ENCODE results near the gene SRSF4. TPM values are rescaled to one million over a fixed set of nuclear protein-coding genes. Genes with fewer than 3 reads are reported as not detected.
A peak's percentile ranks its signal among the peaks of the same experiment; 100 is the strongest.
"Not testable (repeated sequence)": the region's sequence is repeated elsewhere in the genome, so short reads cannot be mapped to it uniquely, and the experiment has no call there.

Gene SRSF4
- polyA plus RNA-seq, 1 donor = 68.9 TPM

DNA sequence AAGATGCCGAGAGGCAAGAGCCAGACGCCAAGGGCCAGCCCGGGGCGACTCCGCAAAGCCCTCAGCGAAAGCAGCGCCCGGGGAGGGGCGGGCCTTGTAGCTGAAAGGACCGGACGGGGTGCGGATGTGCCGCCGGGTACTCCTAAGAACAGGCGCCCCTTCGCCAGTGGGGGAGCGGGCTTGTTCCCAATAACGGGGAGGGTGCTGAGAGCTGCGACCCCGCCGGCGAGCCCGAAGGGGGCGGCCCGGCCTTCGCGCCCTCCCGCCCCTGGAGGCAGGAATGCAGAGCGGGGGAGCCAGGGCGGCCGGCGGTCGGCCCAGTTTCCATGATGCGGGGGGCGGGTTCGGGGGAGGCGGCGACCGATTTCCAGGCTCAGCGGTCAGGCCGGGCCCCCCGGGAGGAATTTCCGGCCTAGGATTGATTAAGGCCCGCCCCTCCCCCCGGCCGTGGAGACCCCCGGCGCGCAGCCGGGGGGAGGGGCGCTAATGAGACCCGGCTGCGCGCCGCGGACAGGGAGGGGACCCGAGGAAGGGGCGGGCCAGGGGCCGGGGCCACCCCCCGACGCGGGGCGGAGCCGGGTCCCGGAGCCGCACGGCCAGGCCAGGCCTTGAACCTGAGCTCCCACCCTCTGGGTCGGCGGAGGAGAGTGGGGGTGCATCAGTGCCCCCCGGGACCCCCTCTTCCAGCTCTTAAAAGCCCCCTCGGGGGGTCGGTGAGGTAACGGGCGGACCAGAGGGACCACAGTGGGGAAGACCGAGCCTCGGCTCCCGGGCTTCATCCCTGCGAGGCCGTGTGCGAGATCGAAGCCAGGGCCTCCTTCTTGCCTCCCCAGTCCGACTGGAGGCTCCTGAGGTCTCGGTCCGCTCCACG is 57.1 kb downstream of the SRSF4 start:
- DNase-seq (ENCODE audit: low read depth) = peak; percentile 69

DNA sequence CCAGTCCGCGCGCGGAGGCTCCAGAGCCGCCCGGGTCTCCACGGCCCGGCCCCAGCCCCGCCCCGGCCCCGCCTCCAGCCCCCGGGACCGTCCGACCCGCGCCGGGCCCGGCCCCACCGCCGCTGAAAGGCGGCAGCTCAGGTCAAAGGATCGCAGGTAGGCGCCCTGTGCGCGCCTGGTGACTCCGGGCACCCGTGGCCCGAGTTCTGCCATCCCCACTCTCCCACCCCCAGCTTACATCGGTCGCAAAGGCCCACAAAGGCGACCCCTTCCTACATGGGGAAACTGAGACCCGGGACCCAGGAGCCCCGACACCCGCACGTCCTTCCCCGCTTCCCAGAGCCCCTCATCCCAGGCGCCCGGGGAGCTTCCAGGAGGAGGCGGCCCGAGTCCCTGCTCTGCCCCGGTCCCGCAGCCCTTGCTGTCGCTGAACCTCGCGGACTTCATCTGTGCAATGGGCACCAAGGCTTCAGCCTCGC is 57.8 kb downstream of the SRSF4 start, which contains the start of gene TMEM200B:
Gene TMEM200B, minus strand, starts transcription at position 17 of the 479 bp plus-strand sequence. CDS start 2,075 bp downstream, outside the sequence.
- DNase-seq (ENCODE audit: low read depth) = no peak

DNA sequence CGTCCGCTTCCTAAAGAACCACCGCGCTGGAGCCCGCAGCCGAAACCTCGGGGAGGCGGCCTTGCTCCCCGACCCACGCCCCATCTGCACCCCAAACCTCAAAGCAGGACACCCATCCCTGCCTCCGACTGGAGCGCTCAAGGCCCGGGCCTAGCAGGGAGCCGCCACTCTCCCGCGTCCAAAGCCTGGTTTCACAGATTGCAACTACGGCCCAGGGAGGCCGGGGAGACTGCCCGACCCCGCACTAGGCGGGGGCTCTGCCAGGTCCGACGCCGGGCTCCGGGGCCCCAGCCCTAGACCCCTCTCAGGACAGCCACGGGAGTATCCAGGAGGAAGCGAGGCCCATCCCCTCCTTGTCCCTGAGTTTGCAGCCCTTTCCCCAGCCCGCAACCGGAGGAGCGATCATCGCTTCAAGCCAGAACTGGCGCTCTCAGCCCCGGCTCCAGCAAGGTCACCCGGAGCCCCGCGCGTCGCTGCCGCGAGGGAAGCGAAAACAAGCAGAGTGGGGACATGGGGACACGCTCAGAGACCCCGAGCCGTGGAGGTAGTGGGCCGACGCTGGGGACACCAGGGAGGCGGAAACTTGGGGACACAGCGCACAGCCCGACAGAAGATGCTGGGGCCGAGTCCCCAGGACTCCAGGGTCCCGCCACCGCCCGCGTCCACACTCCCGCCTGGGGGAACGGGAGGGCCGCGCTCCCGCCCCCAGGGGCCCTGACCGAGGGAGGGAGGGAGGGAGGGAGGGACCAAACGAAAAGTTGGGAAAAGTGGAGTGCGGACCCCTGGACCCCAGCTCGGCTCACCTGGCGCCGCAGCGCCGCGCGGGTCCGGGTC is 58.4 kb downstream of the SRSF4 start:
- DNase-seq (ENCODE audit: low read depth) = no peak

DNA sequence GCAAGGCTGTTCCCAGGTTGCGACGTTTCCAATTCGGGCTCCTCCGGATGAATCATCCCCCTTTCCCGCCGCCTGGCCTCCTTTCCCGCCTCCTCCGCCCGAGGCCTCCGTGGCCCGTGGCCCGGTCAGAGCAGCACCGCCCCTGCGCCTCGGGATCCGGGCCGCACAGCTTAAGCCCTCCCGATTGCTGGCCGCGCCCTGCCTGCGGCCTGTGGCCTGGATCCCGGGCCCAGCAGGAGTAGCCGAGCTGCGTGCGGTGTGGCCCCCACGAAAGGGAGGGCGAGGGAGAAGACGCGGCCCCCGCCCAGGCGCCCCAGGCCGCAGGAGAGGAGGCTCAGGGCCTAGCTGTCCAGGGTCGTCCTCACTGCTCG is 59.0 kb downstream of the SRSF4 start:
- DNase-seq (ENCODE audit: low read depth) = no peak

DNA sequence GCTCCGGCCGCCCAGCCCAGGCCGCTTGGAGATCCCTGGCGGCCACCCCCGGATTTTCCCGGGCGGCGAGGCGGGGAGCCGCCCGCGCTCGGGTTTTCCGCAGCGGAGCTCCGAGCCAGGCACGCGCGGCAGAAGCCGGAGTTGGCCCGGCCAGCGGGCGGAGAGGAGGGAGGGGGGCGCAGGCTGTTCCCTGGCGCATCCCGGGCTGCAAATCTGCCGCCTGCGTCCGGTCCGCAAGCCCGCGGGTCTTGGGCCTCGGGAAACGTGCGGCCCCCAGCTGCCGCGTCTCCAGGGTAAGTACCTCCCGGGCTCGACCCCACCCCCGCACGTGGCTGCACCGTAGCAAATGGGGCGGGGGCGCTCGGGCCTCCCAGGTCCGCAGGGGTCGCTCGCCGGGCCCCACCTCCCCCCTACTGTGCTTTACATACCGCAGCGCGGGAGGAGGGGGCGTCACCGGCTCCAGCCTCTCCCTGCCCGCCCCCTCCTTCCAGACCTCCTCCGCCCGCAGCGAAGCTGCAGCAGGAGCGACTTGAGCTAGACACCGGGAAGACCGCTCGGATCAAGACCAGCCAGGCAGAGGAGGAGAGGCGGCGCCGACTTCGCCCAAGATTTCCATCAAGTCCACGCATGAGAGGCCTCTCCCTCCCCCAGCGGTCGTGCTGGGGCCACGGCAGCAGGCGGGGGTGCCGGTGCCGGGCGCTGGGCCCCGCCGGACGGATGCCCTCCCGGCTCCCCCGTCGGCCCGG is 59.6 kb downstream of the SRSF4 start:
- DNase-seq (ENCODE audit: low read depth) = no peak

DNA sequence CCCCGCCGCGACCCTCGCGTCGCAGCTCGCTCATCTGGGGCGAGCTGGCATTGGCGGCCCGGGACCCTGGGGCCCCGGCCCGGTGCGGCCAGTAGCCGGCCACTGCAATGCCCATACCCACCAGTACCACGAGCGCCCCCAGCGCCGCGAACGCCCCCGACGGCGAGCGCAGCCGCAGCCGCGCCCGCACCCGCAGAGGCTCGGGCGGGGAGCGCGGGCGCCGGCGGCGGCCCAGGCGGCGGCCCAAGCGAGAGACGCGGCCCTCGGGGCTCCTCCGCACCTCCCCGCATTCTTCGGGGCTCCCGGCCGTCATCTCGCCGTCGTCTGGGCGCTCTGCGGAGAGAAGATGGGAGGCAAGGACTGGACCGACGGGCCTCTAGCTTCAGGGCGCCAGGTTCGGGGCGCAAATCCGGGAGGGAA is 60.2 kb downstream of the SRSF4 start:
- DNase-seq (ENCODE audit: low read depth) = no peak

DNA sequence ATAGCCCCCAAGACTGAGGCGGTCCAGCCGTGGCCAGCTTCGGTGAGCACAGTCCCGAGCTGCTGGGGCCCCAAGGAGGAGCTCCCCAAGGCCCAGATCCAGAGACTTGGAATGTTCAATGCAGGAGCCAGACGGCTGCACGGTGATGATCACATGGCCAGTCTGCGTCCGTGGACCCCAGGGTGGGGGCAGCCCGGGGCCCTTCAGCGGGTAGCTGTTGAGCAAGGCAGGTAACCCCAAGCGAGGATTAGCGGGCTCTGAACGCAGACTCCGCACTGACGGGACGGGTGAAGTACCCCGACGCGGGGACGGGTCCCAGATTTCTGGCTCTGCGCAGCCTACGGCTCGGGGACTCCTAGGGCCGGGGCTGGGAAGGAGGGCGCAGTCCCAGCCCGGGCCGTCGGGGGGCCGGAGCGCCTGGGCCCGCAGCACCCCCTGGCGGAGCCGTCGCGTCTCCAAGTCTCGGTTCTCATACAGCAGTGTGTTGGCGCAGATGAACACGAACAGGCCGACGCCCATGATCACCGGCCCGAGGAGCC is 60.7 kb downstream of the SRSF4 start:
- DNase-seq (ENCODE audit: low read depth) = no peak

DNA sequence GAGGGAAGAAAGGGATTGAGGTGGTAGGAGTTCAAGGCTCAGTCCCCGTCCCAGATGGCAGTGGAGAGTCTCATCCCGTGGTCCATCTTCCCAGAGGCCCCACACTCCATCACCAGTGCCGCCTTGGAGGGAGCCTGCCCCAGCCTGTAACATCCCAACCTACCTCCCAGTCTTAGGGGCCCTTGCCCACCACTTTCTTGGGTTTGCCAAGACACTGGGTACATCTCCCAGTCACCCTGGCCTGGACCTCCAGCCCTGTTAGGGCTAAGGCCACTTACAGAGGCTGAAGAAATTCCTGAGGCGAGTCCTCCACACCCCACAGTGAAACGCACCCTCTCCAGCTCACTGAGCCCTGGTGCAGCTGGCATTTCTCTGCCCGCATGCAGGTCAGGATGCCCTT is 61.3 kb downstream of the SRSF4 start:
- DNase-seq (ENCODE audit: low read depth) = no peak

DNA sequence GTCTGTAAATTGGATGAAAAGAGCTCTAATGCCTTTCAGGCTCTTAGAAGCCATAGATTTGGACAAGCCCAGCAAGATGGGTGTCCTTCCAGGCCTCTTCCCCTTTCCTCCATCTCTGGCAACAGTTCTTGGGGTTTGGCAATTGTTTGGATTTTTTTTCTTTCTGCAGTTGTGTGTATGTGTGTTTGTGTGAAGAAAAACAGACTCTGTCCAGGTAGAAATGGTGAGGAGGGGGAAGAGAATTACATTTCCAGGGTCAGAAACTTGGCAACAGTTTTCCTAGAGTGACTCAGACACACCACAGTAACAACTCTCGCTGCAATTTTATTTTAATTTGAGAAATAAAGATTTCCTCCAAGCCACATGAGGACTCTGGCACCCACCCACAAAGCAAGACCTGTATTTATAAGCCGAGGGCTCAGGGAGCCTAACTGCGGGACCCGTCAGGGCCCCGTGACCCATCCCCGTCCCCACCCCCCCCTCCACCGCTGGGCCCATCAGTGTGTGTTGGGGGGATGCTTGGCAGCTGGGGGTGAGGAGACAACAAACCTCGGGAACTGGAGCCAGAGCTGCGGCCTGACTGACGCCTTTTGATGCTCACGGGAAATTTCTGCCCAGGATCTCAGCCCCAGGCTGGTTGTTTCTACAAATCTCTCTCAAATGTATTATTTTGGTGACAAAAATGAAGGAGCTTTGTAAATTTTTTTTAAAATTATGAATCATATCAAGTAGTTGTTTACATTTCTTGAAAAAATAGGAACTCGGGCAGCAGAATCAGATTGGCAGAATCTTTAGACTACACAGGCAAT is 62.4 kb downstream of the SRSF4 start:
- DNase-seq (ENCODE audit: low read depth) = no peak

DNA sequence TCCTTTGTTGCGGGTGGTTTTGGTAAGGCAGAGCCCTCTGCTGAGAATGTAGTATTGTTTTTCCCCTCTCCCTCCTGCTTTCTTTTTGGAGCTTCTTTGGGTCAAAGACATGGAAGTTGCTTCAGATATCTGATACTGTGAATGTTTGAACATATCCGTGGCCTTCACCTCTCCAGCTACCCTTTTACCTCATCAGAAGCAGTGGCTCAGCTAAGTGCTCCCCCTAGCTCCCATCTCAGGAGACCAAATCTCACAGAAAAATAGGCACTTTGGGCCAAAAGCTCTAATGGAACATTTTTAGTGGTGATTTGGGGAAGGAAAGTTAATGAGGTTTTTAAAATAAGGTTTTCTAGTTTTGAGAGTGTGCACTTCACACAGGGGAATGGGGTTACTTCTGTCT is 64.3 kb downstream of the SRSF4 start:
- DNase-seq (ENCODE audit: low read depth) = no peak

DNA sequence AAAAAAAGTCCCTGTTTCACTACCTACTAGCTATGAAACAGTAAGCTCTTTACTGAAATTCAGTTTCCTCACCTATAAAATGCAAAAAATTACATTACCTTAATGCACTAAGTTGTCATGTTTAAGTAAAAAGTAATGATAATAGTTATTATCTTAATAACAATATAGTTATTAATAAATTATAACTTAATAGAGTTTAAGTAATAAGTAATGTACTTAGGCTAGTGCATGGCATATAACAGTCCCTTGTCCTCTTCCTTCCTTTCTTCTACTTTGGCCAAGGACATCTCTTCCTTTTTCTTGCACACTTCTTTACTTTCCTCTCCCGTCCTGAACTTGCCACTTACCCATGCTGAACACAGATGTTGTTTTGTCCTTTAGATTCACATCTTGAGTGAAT is 67.0 kb downstream of the SRSF4 start:
- no peak for DNase-seq (ENCODE audit: low read depth)

DNA sequence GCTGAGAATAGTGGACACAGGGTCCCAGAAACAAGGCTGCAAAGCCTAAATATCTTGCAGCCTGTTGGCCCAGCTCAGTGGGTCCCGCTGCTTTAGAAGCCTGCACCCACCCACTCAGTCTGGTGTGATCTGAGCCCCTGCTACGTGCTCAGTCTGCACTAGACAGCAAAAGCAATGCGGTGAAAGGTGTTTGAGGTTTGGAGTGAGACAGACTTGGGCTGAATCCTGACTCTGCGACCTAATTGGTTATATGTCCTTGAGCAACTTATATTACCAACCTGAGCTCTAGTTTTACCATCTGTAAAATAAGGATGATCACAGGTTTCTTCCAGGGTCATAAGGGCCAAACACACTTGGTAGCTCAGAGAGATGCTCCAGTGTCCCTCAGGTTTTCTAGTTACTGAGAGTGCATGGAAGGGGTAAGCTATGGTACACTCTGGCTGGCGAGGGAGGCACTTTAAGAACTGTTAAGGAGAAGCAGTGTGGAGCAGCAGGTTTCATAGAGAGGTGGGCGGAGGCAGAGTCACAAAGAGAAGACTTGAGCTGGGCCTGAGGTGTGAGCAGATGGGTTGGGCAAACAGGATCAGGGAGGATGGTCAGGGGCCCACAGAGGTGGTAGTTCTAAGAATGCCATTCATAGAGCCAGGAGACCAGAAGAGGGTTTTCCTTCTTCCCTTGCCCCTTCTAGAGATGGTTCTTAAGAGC is 68.1 kb downstream of the SRSF4 start:
- no peak for DNase-seq (ENCODE audit: low read depth)

DNA sequence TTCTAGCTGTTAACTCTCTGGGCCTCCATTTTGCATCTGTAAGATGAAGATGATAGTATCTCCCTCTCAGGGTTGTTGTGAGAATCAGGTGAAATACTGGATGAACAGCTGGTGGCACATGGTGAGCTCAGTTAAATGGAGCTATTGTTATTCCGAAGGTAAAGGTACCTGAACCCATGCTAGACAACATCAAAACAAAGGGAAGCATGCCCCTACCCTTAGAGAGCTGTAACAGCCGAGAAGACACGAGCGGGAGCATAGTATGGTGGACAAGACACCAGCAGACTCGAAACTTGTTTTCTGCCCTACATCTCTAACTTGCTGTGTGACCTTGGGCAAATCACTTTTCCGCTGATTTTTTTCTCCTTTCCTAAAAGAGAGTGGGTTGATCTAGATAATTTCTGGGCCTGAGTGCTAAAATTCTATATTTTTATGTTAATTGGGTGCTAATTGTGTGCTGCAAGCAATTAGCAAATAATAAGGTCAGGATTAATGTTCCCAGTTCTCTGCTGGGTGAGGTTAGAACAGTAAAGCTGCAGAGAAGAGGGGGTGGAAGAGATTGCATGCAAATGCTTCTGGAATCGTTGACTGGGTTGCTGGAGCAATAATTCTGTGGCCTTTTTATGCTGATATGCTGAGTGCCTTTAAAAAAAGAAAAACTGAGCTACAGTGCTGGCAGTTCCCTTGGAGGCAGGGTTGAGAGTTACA is 68.8 kb downstream of the SRSF4 start:
- no peak for DNase-seq (ENCODE audit: low read depth)

DNA sequence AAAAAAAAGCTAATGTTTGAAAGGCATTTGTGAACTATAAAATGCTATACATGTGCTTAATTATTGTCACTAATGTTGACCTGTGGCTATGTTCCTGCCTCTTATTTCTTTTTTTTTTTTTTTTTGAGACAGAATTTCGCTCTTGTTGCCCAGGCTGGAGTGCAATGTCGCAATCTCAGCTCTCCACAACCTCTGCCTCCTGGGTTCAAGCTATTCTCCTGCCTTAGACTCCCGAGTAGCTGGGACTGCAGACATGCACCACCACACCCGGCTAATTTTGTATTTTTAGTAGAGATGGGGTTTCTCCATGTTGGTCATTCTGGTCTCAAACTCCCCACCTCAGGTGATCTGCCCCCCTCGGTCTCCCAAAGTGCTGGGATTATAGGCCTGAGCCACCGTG is 73.7 kb downstream of the SRSF4 start:
- DNase-seq (ENCODE audit: low read depth) = not testable (repeated sequence)

DNA sequence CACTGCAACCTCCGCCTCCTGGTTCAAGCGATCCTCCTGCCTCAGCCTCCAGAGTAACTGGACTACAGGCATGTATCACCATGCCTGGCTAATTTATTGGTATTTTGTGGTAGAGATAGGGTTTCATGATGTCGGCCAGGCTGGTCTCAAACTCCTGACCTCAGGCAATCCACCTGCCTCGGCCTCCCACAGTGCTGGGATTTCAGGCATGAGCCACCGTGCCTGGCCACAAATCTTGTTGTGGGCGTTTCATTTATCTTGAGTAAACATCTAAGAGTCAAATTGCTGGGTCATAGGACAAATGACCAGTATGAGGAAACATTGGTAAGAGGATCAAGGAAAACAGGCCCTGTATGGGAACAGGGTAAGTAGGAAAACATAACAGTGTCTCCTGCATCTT is 75.9 kb downstream of the SRSF4 start:
- DNase-seq (ENCODE audit: low read depth) = no peak

DNA sequence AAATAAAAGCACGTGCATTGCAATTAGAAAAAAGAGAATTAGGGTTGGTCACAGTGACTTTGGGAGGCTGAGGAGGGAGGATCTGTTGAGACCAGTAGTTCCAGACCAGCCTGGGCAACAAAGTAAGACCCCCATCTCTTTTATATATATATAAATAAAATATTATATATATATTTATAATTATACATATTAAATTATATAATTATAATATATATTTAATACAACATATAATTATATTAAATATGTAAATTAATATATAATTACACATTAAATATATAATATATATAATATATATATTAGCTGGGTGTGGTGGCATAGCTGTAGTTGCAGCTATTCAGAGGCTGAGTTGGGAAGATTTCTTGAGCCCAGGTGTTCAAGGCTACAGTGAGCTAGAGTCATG is 81.2 kb downstream of the SRSF4 start:
- DNase-seq (ENCODE audit: low read depth) = no peak

DNA sequence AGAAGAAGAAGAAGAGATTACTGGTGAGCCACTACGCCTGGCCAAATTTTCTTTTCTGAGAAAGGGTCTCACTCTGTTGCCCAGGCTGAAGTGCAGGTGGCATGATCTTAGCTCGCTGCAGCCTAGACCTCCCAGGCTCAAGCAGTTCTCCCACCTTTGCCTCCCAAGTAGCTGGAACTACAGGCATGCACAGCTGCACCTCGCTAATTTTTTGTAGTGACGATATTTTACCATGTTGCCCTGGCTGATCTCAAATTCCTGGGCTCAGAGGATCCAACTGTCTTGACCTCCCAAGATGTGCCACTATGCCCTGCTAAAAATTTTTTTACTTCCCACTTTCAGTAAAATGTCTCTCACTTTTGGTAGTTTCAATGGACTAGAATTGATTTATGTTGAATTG is 82.4 kb downstream of the SRSF4 start:
- no peak for DNase-seq (ENCODE audit: low read depth)

Data from forelimb muscle (tissue), 1 donor.